KOPT-K1 (cell line): ENCODE measurements around the gene MRPL34.

Source experiments
- H3K27ac ChIP-seq: fragments of 200-600 bp; sonication (generic); 2 replicates; pipeline ENCODE4 v1.5.1; 2016; ENCODE audit warnings: antibody characterized with exemption, mild to moderate bottlenecking, low read depth, low read length; ENCODE audit not compliant: poor library complexity, severe bottlenecking
- H3K36me3 ChIP-seq: fragments of 200-600 bp; sonication (generic); 2 replicates; pipeline ENCODE4 v1.5.1; 2017; ENCODE audit warnings: antibody characterized with exemption, mild to moderate bottlenecking, low read length, moderate library complexity; ENCODE audit not compliant: insufficient read depth
- H3K9me3 ChIP-seq: fragments of 200-600 bp; sonication (generic); 2 replicates; pipeline ENCODE4 v1.5.1; 2017; ENCODE audit warnings: antibody characterized with exemption, low read length, mild to moderate bottlenecking; ENCODE audit not compliant: insufficient read depth, poor library complexity, severe bottlenecking

The MRPL34 gene

DNA sequence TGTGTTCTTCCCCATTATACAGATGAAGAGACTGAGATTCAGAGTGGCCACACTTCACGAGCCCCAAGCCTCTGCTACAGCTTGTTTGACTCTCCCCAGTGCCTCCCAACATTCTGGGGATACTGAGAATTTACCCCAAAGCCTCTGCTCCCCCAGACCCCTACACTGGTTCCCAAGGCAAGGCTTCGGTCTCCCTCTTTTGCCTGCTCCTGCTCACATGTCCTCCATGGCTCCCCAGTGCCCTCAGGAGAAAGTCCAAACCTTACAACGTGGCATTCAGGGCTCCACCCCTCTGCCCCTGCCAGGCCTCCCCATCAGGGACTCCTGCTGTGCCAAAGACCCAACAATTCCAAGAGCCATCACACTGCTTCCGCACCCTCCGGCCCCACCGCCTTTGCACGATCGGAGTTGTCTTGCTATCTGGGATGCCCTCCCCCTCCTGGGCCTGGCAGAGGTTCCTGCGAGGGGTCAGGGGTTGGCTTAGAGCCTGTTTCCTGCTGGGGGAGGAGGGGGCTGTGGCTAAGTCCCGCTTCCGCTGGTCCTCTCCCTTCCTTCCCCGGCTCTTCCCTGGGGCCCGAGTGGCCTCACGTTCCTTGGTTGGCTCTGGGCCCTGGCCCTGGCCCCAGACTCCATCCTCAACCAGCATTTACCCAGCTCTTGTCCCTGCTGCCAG lies 47.1 kb downstream of the MRPL34 start:
- Histone ChIP-seq H3K36me3 (no peaks in the 10 kb centered on the region), H3K9me3 (no peaks in the 10 kb centered on the region), H3K27ac (no peak overlapping the region)

DNA sequence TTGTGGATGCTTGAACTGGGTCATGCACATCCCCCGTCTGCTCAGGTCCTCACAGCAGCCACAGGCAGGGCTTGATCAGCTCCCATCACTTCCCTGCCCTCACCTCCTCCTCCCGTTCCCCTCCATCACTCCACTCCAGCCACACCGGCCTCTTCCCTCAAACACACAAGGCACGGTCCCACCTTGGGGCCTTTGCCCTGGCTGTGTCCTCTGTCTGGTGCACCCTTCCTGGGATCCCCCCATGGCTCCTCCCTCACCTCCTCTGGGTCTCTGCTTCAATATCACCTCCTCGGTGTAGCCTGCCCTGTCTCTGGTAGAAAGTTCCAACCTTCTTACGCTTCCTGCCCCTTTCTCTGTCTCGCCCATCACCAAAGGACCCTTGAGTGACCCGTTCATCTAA lies 47.7 kb downstream of the MRPL34 start:
- H3K9me3 ChIP-seq: no peaks in the 10 kb centered on the region
- H3K36me3 ChIP-seq: no peaks in the 10 kb centered on the region
- H3K27ac ChIP-seq: no peak overlapping the region
